WTC11 (cell line): ENCODE data around the gene ATP5MG.

Experiments
- CBFB ChIP-seq: sonication (generic); formaldehyde crosslinking; IDR thresholded peaks from 2 replicates; pipeline ENCODE4 v1.8.1; 2022; ENCODE audit warnings: mild to moderate bottlenecking, low read depth, missing genetic modification reagents
- CTCF ChIP-seq: fragments of 200-600 bp; IDR thresholded peaks from 2 replicates; pipeline ENCODE4 v1.8.0; 2022; ENCODE audit warnings: antibody characterized with exemption
- GRHL2 ChIP-seq: fragments of 250-450 bp; sonication (Bioruptor Pico); IDR thresholded peaks from 2 replicates; pipeline ENCODE4 v1.8.0; 2022; ENCODE audit warnings: mild to moderate bottlenecking, moderate library complexity; ENCODE audit not compliant: insufficient replicate concordance, severe bottlenecking
- SP1 ChIP-seq: sonication (generic); formaldehyde crosslinking; conservative IDR thresholded peaks from 2 replicates; pipeline ENCODE4 v1.8.1; 2022; ENCODE audit warnings: missing genetic modification reagents
- ZNF138 ChIP-seq: sonication (generic); formaldehyde crosslinking; conservative IDR thresholded peaks from 2 replicates; pipeline ENCODE4 v1.8.1; 2022; ENCODE audit warnings: mild to moderate bottlenecking, moderate library complexity, missing genetic modification reagents
- TF ChIP-seq, protein P1 (sequence below): sonication (generic); formaldehyde crosslinking; IDR thresholded peaks from 2 replicates; pipeline ENCODE4 v1.8.0; 2022; ENCODE audit warnings: mild to moderate bottlenecking, missing genetic modification reagents

- TF ChIP-seq SP1, result no peak
- TF ChIP-seq ZNF138 (CRISPR knock-in tag), result no peak
- TF ChIP-seq CTCF, result no peak
- TF ChIP-seq GRHL2, result no peak
- no peak for TF ChIP-seq CBFB (CRISPR knock-in tag)
- TF ChIP-seq, protein P1, sequence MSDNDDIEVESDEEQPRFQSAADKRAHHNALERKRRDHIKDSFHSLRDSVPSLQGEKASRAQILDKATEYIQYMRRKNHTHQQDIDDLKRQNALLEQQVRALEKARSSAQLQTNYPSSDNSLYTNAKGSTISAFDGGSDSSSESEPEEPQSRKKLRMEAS (CRISPR knock-in tag), result no peak
Observed at GRCh38 chr11:118438314-118438931, 37.0 kb downstream of the ATP5MG start.
